ENCODE results near the gene VPS8.

The VPS8 gene

DNA sequence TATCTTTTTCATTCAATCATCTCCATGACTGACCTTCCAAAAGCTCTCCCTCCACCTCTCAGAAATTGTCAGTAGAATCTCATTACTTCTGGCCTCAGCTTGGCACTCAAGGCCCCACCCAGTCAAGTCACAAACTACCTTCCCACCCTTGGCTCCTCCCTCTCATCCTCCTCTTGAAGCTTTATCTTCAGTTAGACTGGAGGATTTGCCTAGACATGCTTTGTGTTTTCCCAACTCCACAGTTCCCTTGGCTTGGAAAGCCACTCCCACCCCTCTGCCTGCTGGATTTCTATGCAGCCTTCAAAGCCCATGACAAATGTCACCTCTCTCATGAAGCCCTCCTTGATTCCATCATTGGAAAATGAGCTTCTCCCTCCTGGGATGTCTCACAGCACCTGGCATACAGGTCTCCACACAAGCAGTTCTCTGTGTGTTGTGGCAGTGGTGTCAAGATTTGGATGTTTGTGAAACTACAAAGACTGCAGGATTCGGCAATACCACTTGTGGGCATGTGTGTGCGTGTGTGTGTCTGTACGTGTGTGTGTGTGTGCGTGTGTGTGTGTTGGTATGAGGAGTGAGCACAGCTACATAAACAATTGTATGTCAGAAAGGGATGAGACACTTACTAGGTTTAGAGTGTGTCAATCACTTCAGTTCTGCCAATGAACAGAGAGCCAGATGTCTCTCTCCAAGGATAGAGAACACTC is 45.3 kb upstream of the VPS8 start:
- TF ChIP-seq, protein P1, sequence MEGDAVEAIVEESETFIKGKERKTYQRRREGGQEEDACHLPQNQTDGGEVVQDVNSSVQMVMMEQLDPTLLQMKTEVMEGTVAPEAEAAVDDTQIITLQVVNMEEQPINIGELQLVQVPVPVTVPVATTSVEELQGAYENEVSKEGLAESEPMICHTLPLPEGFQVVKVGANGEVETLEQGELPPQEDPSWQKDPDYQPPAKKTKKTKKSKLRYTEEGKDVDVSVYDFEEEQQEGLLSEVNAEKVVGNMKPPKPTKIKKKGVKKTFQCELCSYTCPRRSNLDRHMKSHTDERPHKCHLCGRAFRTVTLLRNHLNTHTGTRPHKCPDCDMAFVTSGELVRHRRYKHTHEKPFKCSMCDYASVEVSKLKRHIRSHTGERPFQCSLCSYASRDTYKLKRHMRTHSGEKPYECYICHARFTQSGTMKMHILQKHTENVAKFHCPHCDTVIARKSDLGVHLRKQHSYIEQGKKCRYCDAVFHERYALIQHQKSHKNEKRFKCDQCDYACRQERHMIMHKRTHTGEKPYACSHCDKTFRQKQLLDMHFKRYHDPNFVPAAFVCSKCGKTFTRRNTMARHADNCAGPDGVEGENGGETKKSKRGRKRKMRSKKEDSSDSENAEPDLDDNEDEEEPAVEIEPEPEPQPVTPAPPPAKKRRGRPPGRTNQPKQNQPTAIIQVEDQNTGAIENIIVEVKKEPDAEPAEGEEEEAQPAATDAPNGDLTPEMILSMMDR (IDR thresholded peaks at IDR 0.05), result no peak
- no peak overlapping the region for H3K9ac ChIP-seq
- no peak overlapping the region for H3K4me2 ChIP-seq (ENCODE audit: low read length)
- H3K79me2 ChIP-seq, result no peaks in the 10 kb centered on the region
- H3K9me3 ChIP-seq (ENCODE audit: control insufficient read depth, low read length), result no peaks in the 10 kb centered on the region
- H3K27me3 ChIP-seq (ENCODE audit: control insufficient read depth, insufficient read depth, low read length), result no peaks in the 10 kb centered on the region
- no peak overlapping the region for H3K27ac ChIP-seq
- H3K4me1 ChIP-seq, result no peaks in the 10 kb centered on the region
- H2AFZ ChIP-seq, result no peak overlapping the region
- no peak overlapping the region for H3K4me3 ChIP-seq (ENCODE audit: low read depth, low read length)
- no peaks in the 10 kb centered on the region for H3K36me3 ChIP-seq (ENCODE audit: control insufficient read depth, insufficient read depth, low read length)

DNA sequence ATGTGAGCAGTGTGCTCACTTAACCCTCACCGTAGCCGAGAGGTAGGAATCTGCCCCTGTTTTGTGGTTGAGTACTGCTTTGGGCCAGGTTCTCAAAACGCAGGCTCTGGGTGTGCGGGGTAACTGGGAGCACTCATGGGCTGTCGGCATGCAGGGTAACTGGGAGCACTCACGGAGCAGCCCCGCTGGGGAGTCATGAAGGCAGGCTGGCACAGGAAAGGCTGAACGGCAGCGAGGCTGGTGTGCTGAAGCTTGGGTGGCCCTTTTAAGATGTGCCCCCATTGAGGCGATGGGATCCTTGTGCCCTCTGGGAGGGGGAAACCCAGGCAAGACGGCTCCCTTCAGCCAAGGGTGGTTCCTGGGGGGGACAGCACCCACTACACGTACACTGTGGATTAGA is 44.6 kb upstream of the VPS8 start:
- Histone ChIP-seq H3K4me2 (ENCODE audit: low read length) (no peak overlapping the region), H3K9me3 (ENCODE audit: control insufficient read depth, low read length) (no peaks in the 10 kb centered on the region), H3K36me3 (ENCODE audit: control insufficient read depth, insufficient read depth, low read length) (no peaks in the 10 kb centered on the region), H3K4me3 (ENCODE audit: low read depth, low read length) (no peak overlapping the region), H3K27ac (no peak overlapping the region), H3K79me2 (no peaks in the 10 kb centered on the region), H2AFZ (no peak overlapping the region), H3K9ac (no peak overlapping the region), H3K27me3 (ENCODE audit: control insufficient read depth, insufficient read depth, low read length) (no peaks in the 10 kb centered on the region), H3K4me1 (no peaks in the 10 kb centered on the region)
- TF ChIP-seq, protein P1 (IDR thresholded peaks at IDR 0.05), result no peak

DNA sequence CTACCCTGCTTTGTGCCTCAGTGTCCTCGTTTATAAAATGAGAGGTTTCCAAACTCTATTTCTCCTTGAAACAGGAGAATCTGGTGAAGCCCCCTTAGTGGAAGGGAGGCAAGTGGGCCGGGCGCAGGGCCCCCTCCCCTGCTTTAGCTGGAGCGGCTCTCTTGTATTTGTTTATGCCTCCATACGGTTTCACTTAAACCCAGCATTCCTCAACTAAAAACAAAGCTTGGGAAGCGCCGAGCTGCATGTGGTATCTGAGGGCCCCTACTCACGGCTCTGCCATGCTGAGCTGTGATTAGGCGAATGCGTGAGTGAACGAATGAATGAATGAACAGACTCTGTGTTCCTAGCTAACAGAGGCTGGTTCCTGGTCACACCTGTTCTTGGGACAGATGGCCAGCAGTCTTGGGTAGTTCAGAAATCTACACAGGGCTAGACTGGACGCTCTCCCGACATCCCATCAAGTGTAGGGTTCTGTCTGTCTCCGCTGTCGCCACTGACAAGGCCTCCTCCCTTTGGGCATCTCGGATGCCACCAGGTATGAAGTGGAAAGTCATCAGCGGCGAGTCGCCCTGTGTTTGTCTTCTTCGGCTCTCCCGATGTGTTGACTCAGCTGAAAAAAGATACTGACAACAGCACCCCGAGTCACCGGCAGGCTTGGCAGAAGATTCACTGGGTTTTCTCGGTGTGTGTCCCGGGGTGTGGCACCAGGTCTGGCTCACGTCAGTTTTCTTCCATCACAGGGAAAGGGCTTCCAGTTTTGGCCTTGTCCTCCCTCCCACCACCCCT is 42.4 kb upstream of the VPS8 start:
- H3K79me2 ChIP-seq, result no peaks in the 10 kb centered on the region
- no peaks in the 10 kb centered on the region for H3K4me1 ChIP-seq
- H3K4me3 ChIP-seq (ENCODE audit: low read depth, low read length), result no peak overlapping the region
- peak overlapping the region; percentile 11 for H3K4me2 ChIP-seq (ENCODE audit: low read length)
- H3K9me3 ChIP-seq (ENCODE audit: control insufficient read depth, low read length), result no peaks in the 10 kb centered on the region
- TF ChIP-seq, protein P1 (IDR thresholded peaks at IDR 0.05), result no peak
- no peaks in the 10 kb centered on the region for H3K27me3 ChIP-seq (ENCODE audit: control insufficient read depth, insufficient read depth, low read length)
- H3K9ac ChIP-seq, result no peak overlapping the region
- no peak overlapping the region for H2AFZ ChIP-seq
- no peak overlapping the region for H3K27ac ChIP-seq
- no peaks in the 10 kb centered on the region for H3K36me3 ChIP-seq (ENCODE audit: control insufficient read depth, insufficient read depth, low read length)

DNA sequence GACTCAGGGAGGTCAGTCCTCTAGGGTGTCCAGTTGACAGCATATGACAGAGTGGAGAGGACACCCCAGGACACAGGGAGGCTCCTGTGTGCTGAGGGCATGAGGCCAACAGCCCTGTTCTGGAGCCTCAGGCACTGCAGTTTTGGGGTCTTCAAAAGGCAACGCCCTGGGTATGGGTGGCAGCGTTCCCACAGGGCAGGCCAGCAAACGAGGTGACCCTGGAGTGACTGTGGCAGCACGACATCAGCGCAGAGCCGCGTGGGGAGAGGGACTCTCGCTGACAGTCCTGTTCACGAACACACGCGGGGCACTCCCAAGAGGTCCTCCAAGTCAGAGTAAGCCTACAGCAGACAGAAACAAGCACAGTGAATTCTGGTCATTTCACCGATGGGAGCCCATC is 41.4 kb upstream of the VPS8 start:
- no peaks in the 10 kb centered on the region for H3K36me3 ChIP-seq (ENCODE audit: control insufficient read depth, insufficient read depth, low read length)
- H3K79me2 ChIP-seq, result no peaks in the 10 kb centered on the region
- H3K27ac ChIP-seq, result no peak overlapping the region
- no peaks in the 10 kb centered on the region for H3K4me1 ChIP-seq
- TF ChIP-seq, protein P1 (IDR thresholded peaks at IDR 0.05), result no peak
- H3K9ac ChIP-seq, result no peak overlapping the region
- no peaks in the 10 kb centered on the region for H3K27me3 ChIP-seq (ENCODE audit: control insufficient read depth, insufficient read depth, low read length)
- no peak overlapping the region for H3K4me3 ChIP-seq (ENCODE audit: low read depth, low read length)
- no peaks in the 10 kb centered on the region for H3K9me3 ChIP-seq (ENCODE audit: control insufficient read depth, low read length)
- H2AFZ ChIP-seq, result no peak overlapping the region
- H3K4me2 ChIP-seq (ENCODE audit: low read length), result no peak overlapping the region
